GM18867 (cell line): ENCODE measurements around the gene DNM3.
A peak's percentile ranks its signal among the peaks of the same experiment; 100 is the strongest.

Source experiments
- ATAC-seq: cut with Tn5 transposase; IDR thresholded peaks from one replicate; pipeline ENCODE4 v1.9.1; 2021; ENCODE audit warnings: mild to moderate bottlenecking, moderate library complexity; ENCODE audit not compliant: unreplicated experiment

DNM3 gene

DNA sequence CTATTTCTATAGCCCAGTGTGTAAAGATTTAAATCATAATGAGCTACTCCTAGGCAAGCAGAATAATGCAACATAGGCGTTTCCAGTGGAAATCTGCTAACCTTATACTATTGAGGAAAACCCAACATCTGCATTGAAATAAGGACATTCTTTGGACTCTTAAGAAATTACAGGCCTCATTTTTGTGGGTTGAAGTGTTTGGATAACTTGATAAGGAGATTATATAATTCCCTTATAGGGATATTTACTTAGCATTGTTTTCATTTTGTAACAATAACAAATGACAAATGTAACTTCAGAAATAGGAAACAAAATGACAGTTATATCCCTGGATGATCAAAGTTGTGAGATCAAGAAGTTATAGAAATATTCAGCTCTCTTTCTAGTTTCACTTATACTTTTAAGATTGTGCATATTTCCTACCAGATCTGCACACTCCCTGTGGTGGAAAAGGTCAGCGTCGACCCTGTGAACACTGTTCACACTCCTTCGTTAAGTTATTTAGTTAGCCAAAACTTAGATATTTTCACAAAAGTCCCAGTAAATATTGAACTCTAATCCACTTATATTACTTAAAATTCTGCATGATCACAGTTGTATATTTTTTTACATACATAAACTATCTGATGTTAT, 294.8 kb downstream of the DNM3 start:
- no peak for ATAC-seq

DNA sequence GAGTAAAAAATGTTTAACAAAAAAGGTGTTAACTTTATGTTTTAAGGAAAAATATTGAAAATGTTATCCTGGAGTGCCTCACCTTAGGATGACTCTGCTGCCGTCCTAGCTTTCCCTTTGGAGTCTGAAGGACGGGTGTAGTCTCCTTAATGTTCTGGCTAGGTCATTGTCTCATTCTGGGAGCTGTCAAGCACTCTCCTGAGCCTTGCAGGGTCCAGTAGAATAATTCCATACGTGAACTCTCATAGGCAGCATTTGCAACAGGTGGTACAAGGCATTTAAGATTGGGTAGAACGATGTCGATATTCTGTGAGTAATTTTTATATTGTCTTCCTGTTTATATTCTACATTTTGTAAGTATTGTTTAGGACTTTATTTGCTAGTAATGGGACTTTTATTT, 295.6 kb downstream of the DNM3 start:
- ATAC-seq: no peak

DNA sequence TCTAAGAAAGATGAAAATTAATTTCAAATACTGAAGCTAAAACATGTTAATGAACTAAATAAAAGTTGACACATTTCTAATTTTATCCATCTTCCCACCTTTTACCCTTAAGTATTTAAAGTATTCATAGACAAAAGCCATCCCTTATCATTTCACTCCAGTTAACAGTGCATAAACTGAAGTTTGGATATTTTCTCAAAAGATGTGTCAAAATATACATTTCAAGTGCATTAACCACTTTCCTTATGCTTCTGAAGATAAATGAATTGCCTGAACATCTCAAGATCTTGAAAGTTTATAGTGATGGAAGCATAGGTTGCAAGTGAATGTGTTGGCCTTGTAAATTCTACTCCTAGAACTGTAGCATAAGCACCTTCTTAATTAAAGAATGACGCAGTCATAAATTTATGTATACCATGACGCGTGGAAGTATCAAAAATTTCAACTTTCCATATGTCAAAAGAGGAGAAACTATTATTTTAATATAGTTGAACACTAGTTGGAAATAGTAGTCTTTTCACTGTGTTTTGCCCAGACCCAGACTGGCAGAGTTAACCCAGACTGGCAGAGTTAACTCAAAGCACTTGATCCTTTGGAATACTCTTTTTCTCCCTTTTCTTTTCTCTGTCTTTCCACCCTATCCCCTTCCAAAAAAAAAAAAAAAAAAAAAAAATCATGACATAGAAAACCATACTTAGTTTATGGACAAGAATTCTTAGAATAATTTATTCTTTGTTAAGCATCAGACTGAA, 296.6 kb downstream of the DNM3 start:
- no peak for ATAC-seq

DNA sequence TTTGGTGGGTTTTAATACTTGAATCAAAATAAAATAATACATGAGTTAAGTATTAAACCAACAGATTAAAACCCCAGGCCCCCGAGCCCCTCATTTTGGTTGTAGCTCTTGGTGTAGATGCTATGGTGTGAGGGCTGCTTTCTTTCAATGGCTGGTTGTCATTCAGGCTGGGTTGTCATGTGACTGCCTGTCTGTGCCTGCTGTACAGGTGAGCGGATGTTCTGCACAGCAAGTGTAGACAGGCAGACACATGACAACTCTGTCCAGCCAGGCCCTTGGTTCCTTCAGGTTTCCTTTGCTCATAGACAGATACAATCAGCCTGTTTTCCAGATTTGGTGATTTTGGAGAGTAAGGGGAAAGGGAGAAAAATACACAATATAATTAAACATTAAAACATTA, 297.3 kb downstream of the DNM3 start:
- ATAC-seq: no peak

DNA sequence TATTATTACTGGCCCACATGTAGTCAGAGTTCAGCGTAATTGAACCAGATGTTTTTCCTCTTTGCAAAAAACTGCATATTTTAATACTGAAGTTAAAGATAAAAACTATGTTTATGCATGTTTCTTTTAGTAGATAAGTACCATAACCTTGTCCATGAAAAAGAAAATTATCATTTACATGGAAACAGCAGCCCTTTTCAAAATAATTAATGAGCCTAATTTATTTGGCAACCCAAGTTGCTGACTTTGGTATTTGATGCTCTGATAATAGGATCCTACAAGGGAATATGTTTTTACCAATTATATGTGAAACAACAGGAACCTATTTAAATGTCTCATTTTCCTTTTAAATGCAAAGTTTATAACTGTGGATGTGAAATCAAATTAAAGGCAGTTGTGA, 297.9 kb downstream of the DNM3 start:
- no peak for ATAC-seq

DNA sequence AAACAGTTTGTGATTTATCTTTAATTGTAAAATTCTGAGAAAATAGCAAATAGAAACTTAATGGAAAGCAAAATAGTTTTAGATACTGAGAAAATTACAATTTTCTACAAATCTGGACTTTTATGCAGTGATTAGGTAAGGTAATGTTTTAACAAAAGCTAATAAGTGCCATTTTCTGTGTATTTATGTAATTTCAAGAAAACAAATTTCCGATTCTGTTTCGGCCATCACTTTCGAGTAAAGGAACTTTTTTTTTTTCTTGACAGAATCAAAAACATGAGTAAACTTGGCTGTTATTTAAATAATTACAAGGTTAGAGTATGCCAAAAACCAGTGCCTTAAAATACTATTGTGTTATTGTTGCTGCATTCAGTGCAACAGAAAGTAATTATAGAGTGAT, 298.8 kb downstream of the DNM3 start:
- ATAC-seq: no peak

DNA sequence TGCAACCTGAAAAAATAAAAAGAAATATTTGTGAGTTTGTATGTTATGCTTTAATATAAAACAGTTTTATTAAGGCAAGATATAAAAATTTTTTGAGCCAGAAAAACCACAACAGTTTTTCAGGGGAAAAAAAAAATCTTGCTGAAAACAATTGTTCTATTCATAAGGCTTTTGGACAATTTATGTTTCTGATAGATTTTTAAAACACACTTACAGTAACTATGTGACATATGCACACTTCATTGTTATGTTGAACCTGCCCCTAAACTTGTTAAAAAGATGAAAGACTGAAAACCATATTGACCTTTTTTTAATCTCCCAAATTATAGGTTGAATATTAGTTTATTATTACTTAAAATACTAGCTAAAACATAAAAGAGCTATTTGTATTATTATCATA, 299.3 kb downstream of the DNM3 start:
- ATAC-seq: no peak

DNA sequence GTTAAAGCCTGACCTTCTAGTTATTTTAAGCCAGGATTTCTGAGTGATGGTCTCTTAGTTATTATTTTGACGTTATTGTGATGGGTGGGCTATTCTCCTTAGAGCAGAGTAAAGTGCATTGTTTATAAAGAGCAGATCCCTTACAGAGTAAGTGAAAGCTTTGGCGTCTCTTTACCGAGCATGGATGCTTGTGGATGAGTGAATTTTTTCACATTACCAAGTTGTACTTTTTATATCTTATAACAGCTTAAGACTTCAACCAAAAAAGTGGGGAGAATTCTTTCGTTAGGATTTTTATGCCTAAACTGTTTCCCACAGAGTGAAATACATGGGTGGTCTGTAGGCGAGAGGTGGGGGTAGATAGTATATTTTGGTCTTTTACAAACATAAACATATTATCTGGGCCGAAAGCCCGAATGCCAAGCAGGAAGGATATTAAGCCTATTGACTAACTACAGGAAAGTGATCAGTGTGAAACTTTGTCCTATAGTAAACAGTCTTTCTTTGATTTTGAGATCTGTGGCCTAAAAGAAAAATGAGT, 300.1 kb downstream of the DNM3 start:
- ATAC-seq: no peak

DNA sequence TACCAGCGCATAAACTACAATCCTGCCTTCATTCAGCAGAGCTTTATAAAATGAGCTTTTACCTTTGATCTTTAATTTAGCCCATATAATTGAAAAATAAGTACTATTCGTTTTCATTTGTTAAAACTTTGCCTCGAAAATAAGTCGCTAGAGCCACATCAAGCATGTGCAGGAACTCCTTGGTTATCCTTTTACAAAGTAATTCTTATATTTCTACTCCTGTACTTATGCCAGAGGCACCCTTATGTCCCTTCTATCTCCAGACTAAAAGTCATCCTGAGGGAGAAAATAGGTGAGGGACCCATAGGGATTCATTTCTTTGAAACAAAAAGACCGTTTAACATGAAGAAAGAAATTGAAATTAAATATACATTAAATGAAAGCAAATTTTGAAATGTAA, 301.0 kb downstream of the DNM3 start:
- ATAC-seq: no peak

DNA sequence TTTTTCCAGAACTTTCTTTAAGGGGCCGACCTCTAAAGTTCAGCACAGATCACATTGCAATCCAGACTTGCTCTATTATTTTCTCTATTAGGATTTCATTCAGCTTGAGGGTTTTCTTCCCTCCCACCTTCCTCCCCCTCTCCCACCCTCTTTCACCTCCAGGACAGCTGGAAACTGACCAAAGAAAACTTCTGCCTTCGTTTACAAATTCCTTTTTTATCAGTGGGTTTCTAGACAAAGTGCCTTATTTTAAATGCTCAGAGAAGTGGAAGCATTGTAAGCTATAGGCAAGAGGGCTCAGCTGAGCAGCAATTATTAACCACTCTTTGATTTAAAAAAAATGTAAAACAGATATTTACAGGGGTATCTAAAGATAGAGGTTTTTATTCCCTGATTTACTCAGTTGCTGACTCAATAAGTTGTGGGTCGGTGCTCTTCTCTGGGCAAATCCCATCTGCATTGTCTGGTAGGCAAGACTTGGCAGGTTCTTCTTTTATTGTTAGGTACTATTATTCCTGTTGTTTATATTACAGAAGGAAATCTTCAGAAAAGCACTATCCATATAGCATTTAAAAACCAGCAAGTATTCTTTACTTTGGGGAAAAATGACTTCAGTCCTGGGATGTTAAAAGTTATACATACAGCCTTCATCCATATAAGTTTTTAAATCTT, 302.2 kb downstream of the DNM3 start:
- no peak for ATAC-seq

DNA sequence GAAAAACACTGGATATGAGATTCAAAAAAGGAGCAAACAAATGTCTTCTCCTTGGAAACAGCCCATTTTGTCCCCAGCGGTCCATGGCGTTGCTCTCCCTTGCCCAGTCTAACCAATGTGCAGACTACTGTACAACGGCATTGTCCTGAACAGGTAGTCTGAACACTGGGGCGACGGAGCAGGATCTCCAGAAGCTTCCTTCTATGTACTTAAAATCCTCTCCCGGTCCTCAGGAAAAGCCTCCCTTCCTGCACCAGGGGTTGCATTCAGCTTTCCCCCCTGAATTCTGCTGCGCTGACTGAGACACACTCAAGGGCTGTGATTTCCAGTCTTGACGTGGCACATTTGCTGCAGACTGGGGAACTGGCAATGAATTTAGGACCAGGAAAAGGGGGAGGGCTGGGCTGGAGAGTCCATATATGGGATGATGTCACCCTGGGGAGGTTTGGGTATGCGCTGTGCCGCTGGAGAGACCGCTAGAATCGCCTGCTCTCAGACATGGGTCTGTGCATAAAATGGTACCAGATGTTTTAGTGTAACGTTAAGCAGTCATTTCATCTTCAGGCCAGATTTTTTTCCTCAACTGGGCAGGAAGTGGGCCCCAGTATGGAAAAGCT, 303.3 kb downstream of the DNM3 start:
- ATAC-seq: no peak

DNA sequence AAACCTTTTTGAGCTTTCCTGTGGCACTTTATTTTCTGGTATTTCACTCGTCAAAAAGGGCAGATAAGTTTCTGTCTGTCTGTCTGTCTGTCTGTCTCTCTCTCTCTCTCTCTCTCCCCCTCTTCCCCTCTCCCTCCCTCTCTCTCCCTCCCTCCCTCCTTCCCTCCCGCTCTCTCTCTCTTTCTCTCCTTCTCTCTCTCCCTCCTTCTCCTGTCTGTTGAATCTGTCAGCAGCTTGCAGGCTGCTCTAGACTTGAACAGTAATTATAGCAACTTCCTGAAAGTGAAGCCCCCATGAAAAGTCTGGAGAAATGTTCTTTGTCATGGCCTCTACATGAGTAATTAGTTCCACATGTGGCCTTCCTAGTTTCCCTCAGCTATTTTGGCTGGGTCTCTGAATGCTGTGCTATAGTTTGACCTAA, 303.9 kb downstream of the DNM3 start:
- ATAC-seq: no peak

DNA sequence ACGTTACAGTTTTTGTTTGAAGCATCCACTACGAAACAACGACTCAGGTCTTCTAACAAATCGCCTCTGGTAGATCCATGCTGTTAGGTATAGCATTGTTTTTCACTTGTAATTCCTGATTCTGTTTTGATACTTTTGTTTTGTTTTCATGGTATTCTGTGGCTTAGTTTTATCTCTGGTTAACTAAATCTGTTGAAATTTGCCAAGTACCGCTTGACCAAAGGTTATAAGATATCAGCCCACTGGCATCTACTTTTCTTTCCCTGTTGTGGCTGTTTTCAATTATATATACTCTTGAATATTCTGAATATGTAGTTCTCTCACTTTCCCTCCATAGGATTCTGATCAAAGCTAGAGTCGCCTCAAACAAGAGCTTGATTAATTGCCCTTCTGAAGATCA, 304.4 kb downstream of the DNM3 start:
- no peak for ATAC-seq

DNA sequence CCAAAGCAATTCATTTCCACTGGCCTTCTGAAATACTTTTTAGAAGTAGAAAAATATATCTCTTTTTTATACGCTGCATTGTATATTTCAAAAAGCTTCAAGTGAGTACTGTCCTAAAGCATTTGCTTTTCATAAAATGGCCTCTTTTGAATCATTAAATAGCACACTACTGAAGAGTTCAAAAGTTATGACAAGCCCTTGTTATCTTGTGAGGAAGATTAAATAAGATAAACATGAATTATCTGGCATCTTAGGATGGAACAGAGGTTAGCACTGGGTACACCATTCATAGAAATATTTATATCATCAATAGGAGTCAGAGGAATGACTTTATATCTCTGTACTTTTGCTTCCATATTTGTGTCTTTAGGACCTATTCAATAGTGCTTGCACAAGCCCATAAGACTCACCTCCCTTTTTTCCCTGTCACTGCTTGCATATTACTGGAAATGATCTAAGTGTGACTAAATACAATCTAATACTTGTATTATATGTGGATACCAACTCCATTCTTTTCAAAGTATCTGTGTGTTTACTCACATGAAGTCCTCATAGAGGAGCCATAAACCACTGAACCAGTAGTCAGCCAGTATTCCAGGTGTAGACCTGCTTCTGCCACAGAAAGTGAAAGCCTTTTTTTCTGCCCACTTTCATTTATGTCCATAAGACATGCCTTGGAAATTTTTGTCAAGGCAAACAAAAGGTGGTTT, 305.0 kb downstream of the DNM3 start:
- no peak for ATAC-seq

DNA sequence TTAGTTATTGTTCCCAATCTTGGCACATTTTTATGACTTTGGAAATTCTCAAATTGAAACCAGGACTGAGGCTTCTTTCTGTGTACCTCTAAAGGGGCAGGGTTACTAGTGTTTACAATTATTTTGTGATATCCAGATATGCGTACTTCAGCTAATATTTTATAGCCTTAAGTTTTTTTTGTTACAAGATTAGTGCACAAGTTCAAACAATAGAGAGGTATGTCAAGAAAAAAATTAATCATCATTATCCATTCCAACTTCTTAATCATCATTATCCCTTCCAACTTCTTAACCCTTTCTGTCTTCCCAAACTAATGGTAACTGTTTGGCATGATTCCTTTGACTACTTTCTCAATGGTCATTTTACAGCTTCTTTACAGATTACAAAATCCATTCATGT, 306.2 kb downstream of the DNM3 start:
- ATAC-seq: no peak

DNA sequence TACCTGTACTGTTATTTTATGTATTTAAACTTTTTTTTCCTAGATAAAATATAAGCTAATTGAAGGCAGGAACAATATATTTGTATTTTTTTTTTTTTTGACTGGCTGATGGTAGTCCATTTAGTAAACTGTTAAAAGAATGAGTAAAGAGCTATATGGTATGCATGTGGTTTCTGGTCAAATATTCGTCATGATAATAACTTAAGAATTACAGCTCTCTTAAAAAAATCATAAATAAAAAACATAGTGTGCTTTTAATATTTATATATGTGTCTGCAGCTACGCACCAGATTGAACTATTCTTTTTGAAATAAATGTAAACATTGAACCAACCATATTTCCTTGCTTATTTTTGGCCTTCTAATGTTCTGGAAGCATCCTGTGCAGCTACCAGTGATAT, 306.9 kb downstream of the DNM3 start:
- ATAC-seq: no peak

DNA sequence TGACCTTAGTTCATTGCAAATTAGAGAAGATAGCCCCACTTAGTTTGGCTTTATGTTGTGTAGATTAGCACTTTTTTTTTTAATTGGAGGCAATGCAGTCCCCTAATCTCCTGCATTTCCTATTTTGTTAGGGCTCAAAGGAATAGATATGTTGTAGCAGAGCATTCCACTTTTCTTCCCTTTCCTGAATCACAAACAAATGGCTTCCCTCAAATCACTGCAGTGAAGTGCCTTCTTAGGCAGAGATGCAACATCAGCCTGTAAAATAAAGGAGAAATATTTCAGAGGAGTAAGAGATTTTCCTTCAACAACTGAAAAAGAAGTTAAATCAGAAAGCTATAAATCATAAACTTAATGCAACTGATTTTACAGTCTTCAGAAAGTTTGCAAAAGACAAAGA, 307.4 kb downstream of the DNM3 start:
- no peak for ATAC-seq

DNA sequence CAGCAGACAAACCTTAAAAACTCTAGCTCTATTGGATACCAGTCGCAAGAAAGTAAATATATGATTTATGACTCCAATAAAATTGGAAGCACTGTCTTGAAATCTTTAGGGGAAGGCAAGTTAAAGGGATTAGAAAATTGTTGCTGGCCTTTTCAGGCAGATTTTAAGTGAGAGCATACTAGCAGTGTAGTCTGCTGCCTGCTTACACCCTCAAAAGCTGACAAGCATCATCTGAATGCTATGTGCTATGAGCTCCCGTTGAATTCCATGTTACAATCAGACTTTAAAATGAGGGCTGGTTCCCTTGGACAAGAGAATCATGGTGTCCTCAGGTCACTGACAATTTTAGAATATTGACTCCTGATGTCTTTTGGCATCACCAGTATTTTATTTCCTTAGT, 308.0 kb downstream of the DNM3 start:
- no peak for ATAC-seq

DNA sequence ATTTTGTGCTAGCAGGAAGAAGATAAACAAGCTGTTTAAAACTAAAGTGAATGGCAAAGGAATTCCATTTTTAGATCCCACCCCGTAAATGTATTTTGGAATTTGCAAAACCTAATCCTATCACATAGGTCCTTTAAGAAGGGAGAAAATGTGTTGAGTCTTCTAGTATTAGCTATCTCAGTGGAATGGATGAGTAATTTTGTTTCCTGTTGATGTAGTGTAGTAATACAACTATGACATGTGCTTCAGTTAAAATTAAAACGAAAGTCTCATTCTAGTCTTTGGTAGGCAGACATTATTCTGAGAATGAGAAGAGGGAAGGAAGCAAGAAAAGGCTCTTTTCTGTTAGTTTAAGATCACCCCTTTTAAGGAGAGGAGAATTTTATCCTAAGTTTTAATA, 313.3 kb downstream of the DNM3 start:
- peak; percentile 89 for ATAC-seq

DNA sequence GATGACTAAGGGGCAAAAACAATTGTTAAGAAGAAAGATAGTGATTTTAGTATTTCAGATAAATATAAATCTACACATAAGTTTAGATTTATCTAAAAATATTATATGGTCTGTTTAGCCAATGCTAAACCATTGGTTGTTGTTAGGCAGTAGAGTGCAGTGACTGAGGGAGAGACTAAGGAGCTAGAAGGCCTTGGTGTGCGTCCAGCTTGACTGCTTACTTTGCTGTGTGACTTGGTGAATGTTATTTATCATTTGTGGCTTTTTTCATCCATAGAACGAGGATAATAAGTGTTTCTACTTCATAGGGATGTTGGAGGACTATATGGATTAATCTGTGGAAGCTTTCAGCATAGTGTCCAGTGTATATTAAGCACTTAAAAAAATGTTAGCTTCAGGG, 314.5 kb downstream of the DNM3 start:
- no peak for ATAC-seq

DNA sequence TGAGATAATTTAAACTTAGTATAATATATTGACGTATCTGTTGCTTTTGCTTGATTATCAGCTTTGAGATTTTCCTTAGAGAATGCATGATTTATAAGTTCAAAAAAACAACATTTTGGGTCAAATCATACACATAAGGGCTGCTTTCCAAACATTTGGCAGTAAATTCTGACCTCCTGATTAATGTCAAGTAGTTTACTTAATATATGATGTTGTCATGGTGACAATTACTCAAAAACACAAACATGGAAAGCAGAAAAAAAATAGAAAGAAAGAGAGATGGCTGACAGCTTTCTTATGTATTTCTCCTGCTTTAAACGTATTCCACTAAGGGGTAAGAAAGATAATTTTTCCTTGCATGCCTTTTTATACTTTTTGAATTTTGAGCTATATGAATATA, 320.9 kb downstream of the DNM3 start:
- no peak for ATAC-seq
